GM19193 (cell line): ENCODE results near the gene LARP4B.

Experiments used
- POLR2A ChIP-seq: IDR thresholded peaks from 4 replicates; pipeline ENCODE4 v1.6.1; 2011; ENCODE audit not compliant: insufficient read depth, insufficient read length; ENCODE audit errors: extremely low read depth

Gene LARP4B

DNA sequence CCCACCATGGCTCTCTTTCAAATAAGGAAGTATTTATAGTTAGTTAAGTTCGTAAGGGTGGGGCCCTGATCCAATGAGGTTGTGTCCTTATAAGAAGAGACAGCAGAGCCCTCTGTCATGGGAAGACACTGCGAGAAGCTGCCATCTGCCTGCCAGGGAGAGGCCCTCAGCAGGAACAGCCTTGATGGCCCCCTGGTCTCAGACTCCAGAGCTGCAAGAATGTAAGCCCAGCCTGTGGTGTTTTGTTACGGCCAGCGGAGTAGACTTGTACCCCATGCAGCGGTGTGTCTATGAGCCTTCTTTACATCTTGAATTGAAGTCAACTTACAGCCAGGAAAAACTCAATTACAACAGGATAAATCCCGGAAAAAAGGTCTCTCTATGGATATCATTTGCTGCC lies 14.3 kb upstream of the LARP4B start:
- no peak for TF ChIP-seq POLR2A

- peak; percentile 36 for TF ChIP-seq POLR2A
Measured at GRCh38 chr10:944034-944831, 12.7 kb upstream of the LARP4B start.

DNA sequence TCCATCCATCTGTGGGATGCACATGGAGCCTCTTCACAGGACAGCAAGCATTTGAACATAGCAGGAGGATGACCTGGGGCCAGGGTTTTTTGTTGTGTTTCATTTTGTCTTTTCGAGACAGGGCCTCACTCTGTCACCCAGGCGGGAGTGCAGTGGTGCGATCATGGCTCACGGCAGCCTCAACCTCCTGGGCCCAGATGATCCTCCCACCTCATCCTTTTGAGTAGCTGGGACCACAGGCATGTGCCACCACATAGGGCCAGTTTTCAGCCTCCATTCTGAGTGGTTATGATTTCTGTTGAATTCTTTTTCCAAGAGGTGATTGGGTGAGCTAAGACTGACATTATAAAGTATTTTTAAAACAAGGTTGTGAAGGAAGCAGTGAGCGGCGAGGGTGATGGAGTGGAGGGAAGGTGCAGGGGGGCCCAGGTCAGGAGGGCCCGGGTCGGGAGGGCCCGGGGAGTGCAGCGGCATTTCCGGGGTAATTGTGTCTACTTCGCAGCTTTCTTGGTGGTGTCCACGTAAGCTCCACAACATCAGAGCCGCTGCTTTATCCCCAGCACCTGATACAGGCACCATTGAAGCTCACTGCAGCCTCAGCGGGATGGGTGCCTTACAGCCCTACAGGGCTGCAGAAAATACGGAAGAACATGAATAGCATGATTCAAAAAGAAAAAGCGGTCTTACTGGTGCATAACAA lies 12.0 kb upstream of the LARP4B start:
- TF ChIP-seq POLR2A = no peak

DNA sequence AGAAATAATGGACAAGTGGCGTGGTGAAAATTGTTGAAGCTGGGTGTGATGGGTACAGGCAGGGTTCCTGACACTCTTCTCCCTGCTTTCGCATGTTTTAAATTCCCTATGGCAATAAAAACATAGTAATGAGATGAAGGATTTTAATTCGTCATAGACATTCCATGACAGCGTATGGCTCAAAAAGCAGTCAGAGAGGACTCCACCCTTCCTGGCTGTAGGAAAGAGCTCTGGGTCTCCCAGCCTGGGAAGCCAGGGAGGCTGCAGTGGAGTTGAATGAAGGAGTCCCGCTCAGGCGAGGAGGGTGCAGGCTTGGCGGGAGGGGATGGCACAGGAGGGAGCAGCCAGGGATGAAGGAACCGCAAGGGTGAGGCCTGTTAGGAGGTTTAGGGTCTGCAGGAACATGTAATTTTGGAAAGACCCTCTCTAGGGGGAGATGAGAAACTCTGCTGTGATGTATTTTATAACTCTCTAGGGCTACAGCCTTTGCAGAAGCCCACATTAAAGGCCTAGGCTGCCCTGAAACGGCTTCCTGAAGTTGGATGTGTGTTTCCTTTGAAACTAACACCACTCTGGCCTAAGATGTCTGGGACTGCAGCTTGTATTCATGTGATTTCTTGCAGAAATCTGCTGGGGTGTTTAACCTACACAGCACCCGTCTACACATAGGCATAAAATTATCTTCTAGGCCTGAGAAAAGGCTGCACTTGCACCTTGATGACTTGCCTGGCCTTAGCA lies 7.6 kb upstream of the LARP4B start:
- TF ChIP-seq POLR2A = no peak

DNA sequence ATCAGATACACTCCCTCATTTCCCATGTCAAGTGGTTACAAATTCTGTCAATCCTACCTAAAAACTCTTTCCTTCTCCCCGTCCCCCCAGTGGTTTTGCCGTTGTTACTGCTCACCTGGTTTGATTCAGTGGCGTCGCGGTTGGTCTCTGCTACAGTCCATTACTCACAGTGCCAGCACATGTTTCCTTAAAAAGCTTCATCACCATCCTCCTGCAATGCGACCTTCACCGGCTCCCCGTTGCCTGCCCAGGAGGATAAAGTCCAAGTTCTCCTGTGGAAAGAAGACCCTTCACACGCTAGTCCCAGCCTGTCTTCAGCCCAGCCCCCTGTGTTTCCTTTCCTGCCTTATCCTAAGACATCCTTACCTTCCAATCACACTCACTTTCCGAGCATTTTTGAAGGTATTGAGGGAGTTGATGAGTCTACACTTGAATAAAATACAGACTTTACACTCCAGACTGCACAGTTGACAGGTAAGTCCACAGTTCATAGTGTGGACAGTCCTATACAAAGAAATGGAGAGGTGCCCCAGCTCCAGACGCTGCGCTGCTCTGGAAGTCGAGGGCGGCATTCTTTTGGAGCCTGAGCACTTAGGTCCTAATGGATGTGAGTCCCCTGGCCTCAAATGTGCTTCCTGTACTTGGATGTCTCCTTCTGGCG lies 3.4 kb upstream of the LARP4B start:
- no peak for TF ChIP-seq POLR2A

DNA sequence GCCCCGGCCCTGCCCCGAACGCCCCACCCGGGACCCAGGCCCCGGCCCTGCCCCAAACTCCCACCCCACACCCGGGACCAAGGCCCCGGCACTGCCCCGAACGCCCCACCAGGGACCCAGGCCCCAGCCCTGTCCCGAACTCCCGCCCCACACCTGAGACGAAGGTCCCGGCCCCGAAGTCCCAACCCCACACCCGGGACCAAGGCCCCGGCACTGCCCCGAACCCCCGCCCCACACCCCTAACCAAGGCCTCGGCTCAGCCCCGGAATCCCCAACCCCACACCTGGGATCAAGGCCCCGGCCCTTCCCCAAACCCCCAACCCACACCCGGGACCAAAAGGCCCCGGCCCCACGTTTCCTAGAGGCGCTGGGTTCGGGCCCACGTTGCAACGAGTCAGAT lies 1.1 kb upstream of the LARP4B start:
- no peak for TF ChIP-seq POLR2A

DNA sequence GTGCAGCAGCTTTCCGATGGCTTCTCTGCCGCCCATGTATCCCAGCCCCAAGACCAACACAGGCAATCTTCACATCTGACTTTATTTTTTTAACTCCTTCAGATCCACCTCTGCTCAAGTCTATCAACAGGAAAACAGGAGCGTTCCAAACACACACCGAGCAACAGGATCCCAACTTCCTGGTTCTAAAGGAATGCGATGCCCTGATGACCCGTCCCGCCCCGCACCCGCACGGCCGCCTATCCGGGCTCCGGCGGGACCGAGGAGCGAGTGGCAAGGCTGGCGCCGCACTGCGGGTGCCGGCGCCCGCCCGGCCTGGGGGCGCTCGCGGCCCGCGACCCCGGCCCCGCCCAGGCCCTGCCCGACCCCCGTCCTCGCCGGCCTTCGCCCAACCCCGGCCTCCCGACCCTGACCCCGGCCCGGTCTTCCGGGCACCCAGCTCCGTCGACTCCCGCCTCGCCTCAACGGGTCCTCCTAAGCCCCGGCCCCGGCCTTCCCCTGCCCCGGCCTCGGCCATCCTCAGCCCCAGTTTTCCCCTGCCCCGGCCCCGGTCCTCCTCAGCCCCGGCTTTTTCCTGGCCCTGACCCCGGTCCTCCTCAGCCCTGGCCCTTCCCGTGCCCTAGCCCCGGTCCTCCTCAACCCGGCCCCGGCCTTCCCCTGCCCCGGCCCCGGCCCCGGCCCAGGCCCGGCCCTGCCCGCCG lies 730 bp downstream of the LARP4B start:
- no peak for TF ChIP-seq POLR2A

DNA sequence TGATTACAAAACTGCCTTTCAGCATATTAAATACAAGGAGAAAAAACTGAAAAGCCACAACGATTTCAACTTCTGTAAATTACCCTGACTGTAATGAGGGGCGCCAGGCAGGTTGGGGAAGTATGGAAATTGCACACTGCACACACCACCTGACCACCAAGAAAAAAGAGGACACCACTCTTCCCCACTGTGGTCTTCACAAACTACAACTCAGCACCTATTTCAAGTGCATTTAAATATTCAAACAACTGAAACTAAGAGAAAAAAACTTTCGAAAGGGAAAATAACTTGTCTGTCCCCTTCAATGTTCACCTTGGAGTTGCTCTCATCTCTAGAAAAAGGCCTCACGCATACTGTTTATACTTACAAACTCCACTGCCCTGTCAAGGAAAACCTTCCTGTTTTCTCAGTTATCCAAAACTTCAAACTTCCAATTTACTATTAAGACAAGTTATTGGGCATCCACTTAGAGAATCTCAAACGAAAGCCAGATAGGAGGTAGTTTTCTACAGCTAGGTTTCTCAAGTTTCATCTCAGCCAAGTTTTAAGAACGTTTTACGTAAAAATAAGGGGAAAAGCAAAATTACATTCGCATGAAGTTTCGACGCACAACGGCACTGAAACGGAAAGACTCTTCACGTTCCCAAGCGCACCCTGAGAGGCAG lies 1.4 kb downstream of the LARP4B start:
- no peak for TF ChIP-seq POLR2A

GRCh38 chr10:927131-927530 lies 4.4 kb downstream of the LARP4B start:
- no peak for TF ChIP-seq POLR2A

- no peak for TF ChIP-seq POLR2A
Measured at GRCh38 chr10:926075-926698, 5.3 kb downstream of the LARP4B start.

DNA sequence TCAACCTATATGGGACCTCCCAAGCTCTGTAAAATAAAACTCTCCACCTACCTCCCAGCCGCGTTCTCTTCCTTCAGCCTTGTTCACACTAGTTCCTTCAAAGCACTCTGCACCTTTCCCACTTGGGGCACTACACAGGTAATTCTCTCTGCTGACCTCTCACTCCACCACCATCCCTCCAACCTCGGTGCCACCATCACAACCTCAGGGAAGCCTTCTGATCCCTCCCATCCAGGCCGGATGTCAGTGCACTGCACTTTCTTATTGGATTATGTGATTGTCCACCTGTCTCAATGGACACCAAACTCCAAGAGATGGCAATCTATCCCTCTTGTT lies 7.0 kb downstream of the LARP4B start:
- no peak for TF ChIP-seq POLR2A

DNA sequence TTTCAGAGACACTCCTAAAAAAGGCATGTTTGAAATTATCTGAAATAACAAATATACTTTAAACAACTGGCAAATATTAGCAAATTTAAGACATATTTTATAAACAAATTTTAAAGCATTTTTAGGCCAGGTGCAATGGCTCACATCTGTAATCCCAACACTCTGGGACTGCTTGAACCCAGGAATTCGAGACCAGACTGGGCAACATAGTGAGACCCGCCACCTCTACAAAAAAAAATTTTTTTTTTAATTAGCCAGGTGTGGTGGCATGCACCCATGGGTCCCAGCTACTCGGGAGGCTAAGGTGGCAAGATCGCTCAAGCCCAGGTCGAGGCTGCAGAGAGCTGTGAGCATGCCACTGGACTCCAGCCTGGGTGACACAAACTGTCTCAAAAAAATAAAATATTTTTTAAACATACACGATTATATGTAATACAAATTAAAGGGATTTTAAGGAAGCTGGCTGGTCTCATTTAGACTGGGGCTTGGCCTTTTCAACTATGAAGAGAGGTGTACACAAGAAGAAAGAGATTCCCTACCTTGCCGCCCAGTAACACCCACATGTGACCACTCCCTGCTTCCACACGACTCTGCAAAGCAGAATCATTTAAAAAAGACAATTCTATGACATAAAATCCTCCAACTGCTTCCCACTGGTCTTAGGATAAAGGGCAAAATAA lies 7.5 kb downstream of the LARP4B start:
- no peak for TF ChIP-seq POLR2A

GRCh38 chr10:921471-922414 lies 9.8 kb downstream of the LARP4B start:
- no peak for TF ChIP-seq POLR2A

DNA sequence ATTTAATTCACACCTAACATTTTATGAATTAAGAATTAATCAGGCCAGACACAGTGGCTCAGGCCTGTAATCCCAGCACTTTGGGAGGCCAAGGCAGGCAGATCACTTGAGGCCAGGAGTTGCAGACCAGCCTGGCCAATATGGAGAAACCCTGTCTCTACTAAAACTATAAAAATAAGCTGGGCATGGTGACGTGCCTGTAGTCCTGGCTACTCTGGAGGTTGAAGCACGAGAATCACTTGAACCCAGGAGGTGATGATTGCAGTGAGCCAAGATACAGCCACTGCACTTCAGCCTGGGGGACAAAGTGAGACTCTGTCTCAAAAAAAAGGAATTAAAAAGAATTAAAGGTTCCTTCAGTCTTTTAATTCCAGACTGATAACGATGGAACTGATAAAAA lies 11.1 kb downstream of the LARP4B start:
- no peak for TF ChIP-seq POLR2A
